WERI-Rb-1 (cell line): ENCODE data around the gene H2AZ2.
"Not testable (repeated sequence)": the region's sequence is repeated elsewhere in the genome, so short reads cannot be mapped to it uniquely, and the experiment has no call there.

Experiments
- DNase-seq: peaks from one replicate; pipeline ENCODE4 v3.0.0-alpha.2; 2020
- H3K27ac ChIP-seq: fragments of 250-450 bp; sonication (Bioruptor Pico); 2 replicates; pipeline ENCODE4 v1.5.1; 2020; ENCODE audit warnings: mild to moderate bottlenecking, moderate library complexity
- H3K27me3 ChIP-seq: fragments of 250-450 bp; sonication (Bioruptor Pico); 2 replicates; pipeline ENCODE4 v1.5.1; 2021; ENCODE audit warnings: mild to moderate bottlenecking, low read depth, moderate library complexity; ENCODE audit not compliant: insufficient read depth, severe bottlenecking
- H3K36me3 ChIP-seq: fragments of 250-450 bp; sonication (Bioruptor Pico); 2 replicates; pipeline ENCODE4 v1.5.1; 2020; ENCODE audit warnings: mild to moderate bottlenecking, moderate library complexity
- H3K4me3 ChIP-seq: 2 replicates; pipeline ENCODE4 v1.5.1; 2011; ENCODE audit warnings: low read depth, mild to moderate bottlenecking, control low read depth, low read length
- H3K9me3 ChIP-seq: fragments of 250-450 bp; sonication (Bioruptor Pico); 2 replicates; pipeline ENCODE4 v1.5.1; 2021; ENCODE audit warnings: mild to moderate bottlenecking, moderate library complexity; ENCODE audit not compliant: severe bottlenecking
- CTCF ChIP-seq: IDR thresholded peaks from 2 replicates; pipeline ENCODE4 v1.5.1; 2011; ENCODE audit warnings: low read depth, mild to moderate bottlenecking, control low read depth, inconsistent platforms, low read length

H2AZ2 gene

GRCh38 chr7:44876393-44876792, 28.5 kb upstream of the H2AZ2 start:
- Histone ChIP-seq H3K9me3 (peaks cover 4% of the 10 kb centered on the region), H3K27me3 (no peaks in the 10 kb centered on the region), H3K4me3 (no peak overlapping the region), H3K36me3 (peaks cover 19% of the 10 kb centered on the region), H3K27ac (no peak overlapping the region)
- no peak for DNase-seq
- TF ChIP-seq CTCF: no peak

- Histone ChIP-seq H3K4me3 (no peak overlapping the region), H3K27ac (no peak overlapping the region), H3K9me3 (peaks cover 4% of the 10 kb centered on the region), H3K27me3 (no peaks in the 10 kb centered on the region), H3K36me3 (peaks cover 9% of the 10 kb centered on the region)
- TF ChIP-seq CTCF: no peak
- no peak for DNase-seq
Observed at GRCh38 chr7:44875241-44875640, 27.4 kb upstream of the H2AZ2 start.

GRCh38 chr7:44872787-44873186, 24.9 kb upstream of the H2AZ2 start:
- TF ChIP-seq CTCF: no peak
- Histone ChIP-seq H3K27me3 (no peaks in the 10 kb centered on the region), H3K4me3 (no peak overlapping the region), H3K27ac (no peak overlapping the region), H3K9me3 (peaks cover 6% of the 10 kb centered on the region), H3K36me3 (no peaks in the 10 kb centered on the region)
- no peak for DNase-seq

GRCh38 chr7:44871918-44872317, 24.0 kb upstream of the H2AZ2 start:
- H3K4me3 ChIP-seq, H3K27ac ChIP-seq, H3K9me3 ChIP-seq, DNase-seq, H3K27me3 ChIP-seq, H3K36me3 ChIP-seq: not testable (repeated sequence)

- H3K27ac ChIP-seq, H3K9me3 ChIP-seq, H3K36me3 ChIP-seq, H3K4me3 ChIP-seq, H3K27me3 ChIP-seq, DNase-seq: not testable (repeated sequence)
Observed at GRCh38 chr7:44870780-44871179, 22.9 kb upstream of the H2AZ2 start.

- H3K36me3 ChIP-seq, H3K27ac ChIP-seq, H3K27me3 ChIP-seq, DNase-seq, H3K4me3 ChIP-seq, H3K9me3 ChIP-seq: not testable (repeated sequence)
Observed at GRCh38 chr7:44870336-44870735, 22.4 kb upstream of the H2AZ2 start.

- no peaks in the 10 kb centered on the region for H3K27me3 ChIP-seq
- no peak for DNase-seq
- H3K27ac ChIP-seq: no peak overlapping the region
- peaks cover 6% of the 10 kb centered on the region for H3K9me3 ChIP-seq
- no peak overlapping the region for H3K4me3 ChIP-seq
- no peak for TF ChIP-seq CTCF
- no peaks in the 10 kb centered on the region for H3K36me3 ChIP-seq
Observed at GRCh38 chr7:44867073-44867995, 19.4 kb upstream of the H2AZ2 start.

GRCh38 chr7:44861949-44862348, 14.1 kb upstream of the H2AZ2 start:
- H3K27ac ChIP-seq, DNase-seq, H3K4me3 ChIP-seq, H3K36me3 ChIP-seq, H3K27me3 ChIP-seq, H3K9me3 ChIP-seq: not testable (repeated sequence)
